Fibroblast of skin of back (primary cell): ENCODE results near the gene WDR86.
A peak's percentile ranks its signal among the peaks of the same experiment; 100 is the strongest.

Experiments used
- DNase-seq: peaks from one replicate; pipeline ENCODE4 v3.0.0-alpha.2; 2013

WDR86 gene

DNA sequence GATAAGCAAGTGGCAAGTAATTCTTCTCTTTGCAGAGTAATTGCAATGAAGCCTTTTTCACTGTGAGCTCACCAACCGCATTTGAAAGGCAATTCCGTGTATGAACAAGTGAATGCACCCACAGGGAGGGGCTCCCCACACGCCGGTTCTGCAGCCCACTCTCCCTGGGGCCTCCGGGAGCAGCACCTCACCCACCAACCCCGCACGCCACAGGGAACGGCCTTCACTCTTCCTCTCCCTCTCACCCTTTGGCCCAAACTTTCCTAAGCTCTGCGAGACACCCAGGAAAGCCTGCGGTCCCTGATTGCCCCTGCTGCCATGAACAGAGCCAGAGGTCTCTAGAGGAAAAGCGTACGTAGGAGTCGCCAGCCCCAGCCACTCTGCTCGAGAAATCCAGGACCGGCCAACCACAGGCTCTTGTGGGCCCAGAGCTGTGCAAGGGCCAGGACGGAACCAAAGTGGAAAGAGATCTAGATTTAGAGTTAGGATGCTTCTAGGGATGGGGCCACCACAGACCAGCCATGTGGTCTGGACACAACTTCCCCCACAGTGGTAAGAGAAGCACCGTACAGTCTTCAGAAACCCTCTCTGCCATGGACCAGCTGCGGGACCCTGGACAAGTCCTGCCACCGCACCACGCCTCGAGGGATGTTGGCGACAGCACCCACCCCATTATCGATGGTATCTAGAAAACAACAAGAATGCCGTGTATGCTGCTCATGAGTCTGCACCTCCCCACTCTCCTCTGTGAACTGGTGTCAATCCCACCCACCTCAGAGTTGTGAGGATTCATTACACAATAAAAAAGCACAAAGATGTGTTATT is 3.6 kb downstream of the WDR86 start:
- no peak for DNase-seq

DNA sequence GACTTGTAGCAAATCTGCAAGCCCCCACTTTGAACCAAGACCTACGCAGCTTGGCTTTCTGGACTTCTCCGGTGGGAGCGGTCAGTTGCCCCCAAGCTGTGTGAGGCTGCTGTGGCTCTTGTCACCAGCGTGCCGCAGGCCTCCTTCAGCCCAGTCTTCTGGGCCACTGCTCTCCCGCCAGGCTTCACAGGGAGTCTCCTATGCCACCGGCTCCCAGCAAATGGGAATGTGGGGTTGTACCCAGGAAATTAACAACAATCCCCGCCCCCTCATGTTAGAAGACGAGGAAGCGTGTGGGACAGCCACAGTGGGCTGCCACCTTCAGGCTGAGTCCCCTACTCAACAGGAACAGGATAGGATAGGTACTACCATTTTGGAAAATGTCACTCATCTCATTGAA is 4.2 kb downstream of the WDR86 start:
- no peak for DNase-seq

DNA sequence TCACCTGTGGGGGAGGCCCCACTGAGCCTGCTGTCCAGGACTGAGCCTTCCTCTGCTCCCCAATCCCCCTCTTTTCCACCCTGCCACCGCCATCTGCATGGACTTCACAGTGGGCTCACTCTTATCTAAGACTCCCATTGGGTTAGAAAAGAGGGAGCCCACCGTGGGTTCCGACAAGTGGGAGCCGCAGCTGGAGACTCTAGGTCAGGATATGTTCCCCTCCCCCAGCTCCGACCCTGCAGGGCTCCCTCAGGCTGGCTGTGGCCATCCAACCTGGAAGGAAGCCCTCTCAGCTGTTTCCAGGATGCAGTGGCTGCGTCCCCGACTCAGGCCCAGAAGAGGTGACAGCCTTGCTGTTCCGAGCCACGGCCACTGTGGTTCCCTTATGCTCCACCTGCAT is 4.8 kb downstream of the WDR86 start:
- DNase-seq, result no peak

DNA sequence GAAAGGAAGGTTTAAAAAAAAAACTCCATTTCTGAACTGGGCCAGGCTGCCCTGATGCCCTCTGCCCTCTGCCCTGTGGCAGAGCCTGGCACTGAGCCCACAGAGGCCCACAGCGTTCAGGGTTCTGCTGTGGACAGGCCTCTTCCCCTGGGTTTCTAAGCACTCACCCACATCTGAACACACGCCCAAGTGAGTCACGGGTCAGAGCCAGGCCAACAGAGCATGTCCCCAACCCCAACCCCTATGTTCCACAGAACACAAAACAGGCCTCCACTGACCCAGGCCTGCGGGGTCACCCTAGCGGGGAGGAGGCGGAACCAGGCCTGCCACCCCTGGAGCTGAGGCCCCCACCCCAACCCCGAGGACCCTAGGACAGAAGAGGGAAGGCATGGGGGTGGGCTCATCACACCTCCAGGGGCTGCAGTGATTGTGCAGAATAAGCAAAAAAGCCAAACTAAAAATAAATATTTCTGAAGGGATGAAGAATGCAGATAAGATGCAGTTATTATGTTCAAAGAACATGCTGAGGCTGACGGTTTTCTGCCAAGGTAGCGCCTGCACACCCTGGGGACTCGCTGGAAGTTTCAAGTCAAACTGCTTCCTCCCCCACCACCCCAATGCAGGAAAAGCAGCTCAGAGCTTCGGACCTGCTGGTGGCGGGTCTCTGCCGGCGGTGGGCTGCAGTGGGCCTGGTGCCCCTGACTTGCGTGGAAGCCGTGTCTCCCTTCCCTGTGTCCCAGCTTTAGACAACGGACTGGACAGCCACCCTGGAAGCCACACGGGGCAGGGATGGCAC is 5.4 kb downstream of the WDR86 start:
- peak; percentile 44 for DNase-seq

DNA sequence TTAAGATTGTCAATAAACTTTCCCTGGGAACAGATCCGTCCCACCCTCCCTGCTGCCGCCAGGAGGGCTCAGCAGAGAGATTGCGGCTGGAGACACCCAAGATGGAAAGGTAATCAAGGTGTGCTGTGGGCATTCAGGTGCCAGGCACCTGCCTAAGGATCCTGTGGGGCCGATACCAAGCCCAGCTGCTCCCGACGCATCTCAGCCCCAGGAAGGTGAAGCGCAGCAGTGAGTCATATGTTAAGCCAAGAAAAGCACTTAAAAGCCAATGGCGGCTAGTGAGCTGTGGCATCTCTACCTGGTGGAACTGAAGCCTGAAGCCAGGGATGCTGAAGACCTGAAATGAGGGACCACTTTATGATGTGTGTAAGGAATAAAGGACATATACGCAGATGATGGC is 6.1 kb downstream of the WDR86 start:
- no peak for DNase-seq

DNA sequence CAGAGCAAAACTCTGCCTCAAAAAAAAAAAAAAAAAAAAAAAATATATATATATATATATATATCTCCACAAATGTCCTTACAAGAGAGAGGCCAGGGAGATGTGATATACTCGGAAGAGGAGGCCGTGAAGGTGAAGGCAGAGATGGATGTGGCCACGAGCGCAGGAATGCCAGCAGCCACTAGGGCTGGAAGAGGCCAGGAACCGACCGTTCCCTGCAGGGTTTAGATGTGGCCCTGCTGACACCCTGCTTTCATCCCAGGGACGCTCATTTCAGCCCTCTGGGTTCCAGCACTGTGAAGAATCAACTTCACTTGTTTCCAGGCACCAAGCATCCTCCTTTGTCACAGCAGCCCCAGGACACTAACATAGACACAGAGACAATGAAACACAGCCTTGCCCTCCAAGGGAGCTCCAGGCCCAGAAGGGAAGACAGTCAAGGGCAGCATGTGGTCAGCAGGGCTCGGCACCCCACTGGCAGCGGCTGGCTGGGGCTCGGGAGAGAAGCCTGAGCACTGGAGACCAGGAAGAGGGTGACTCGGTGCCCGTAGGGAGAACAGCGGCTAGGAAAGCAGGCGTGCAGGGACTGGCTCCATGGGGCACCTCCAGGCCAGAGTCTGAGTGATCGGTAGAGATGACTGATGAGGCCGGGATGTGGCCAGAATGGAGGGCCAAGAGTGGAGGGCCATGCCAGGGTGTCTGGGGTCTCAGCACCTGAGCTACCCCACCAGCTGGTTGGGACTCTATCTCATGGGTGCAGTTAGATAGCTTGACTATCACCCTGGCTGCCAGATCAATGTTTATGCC is 7.6 kb downstream of the WDR86 start:
- no peak for DNase-seq

DNA sequence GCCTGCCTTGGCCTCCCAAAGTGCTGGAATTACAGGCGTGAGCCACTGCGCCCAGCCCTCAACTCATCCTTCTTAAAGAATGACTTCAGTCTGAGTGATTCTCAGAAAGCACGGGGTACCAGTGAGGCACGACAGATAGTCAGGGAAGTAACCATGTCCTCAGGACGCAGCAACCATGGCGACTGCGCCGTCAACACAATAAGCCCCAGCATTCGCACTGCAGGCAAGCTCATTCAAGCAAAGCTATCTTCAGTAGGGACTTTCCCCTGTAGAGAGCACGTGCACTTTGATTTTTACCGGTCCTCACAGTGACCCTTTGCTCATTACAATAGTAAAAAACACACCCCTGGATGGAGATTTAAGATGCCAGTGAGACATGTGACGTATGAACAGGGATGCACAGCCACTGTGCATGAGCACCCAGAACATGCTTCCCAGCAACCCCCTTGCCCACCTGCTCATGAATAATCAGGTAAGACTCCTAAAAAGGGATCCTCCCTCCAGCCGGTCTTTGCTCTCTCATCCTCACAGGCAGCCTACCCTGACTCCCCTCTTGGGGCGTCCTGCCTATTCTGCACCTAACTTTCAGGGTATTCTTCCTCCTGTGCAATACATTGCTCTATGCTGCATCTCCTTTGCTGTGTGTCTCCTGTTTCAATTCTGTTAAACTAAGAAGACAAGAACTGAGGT is 9.1 kb downstream of the WDR86 start:
- no peak for DNase-seq

DNA sequence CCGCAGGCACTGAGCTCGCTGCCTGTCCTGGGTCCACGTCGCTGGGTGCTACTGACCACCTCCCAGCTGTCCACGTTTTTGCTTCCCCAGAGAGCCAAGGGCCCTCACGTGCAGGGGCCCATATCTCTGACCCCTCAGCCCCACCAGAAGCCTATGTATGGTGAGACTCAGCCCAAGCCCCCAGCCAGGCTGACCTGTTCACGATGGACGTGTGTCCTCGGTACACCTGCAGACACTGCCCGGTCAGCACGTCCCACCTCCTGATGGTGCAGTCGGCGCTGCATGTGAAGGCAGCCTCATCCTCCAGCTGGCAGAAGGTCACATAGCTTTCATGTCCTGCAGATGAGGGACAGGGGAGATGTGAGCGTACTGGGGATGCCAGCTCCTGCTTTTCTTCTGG is 9.9 kb downstream of the WDR86 start:
- no peak for DNase-seq

DNA sequence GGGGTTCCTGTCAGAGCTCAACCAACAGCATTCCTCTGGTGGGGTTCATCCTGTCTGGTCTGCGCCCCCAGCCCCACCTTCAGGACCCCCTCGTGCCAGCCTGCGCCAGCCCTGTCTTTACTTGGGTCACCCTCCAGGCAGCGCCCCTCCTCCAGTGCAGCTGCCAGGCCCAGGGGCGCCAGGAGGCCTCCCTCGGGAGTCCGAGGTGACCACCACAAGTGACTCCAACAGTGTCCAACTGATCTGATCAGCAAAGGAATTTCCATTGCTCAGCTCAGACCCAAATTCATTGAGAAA is 10.6 kb downstream of the WDR86 start:
- no peak for DNase-seq

DNA sequence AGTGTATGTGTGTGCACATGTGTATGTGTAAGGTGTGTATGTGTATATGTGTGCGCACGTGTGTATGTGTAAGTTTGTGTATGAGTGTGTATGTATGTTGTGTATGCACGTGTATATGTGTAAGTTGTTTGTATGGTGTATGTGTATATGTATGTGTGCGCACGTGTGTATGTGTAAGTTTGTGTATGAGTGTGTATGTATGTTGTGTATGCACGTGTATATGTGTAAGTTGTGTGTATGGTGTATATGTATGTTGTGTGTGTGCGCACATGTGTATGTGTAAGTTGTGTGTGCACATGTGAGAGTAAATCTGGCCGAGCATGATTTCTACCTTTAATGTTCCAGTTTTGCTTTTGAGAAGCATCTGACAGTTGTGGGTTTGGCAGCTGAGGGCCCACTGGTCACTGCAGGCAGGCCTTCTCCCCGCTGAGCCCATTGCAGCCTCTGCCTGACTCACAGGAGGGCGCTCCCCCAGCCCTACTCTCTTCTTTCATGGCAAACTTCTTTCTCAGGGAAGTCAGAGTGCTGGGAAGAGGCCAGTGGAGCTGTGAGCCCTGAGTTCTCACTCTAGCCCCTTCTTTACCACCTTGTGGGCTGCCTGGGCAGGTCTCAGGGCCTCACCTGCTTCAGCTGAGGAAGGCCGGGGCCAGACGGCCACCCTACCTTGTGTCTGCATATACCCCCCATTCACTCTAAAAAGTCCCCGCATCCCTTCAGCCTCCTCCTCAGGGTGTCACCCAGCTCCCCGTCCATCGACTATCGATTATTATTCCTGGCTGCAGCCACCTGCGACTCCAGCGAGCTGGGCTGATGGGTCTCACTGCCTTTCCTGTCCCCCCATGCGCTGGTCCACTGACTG is 11.2 kb downstream of the WDR86 start:
- no peak for DNase-seq

DNA sequence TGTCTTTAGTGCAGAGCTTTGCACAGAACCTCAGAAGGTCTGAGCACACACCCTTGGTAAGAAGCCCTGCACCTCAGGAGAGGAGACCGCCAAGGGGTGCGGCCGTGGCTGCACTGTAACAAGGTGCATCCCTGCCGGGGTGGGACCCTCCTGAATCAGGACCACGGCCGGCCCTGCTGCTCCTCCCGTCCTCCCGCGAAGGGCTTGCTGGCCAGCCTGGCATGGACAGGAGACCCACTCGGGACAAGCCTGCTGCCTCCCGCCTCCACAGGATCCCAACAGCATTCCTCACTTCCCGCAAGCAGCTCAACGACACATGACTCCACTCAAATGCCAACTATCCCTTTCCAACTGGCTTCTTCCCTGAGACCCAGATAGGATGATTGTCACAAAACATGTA is 12.8 kb downstream of the WDR86 start:
- DNase-seq, result no peak

DNA sequence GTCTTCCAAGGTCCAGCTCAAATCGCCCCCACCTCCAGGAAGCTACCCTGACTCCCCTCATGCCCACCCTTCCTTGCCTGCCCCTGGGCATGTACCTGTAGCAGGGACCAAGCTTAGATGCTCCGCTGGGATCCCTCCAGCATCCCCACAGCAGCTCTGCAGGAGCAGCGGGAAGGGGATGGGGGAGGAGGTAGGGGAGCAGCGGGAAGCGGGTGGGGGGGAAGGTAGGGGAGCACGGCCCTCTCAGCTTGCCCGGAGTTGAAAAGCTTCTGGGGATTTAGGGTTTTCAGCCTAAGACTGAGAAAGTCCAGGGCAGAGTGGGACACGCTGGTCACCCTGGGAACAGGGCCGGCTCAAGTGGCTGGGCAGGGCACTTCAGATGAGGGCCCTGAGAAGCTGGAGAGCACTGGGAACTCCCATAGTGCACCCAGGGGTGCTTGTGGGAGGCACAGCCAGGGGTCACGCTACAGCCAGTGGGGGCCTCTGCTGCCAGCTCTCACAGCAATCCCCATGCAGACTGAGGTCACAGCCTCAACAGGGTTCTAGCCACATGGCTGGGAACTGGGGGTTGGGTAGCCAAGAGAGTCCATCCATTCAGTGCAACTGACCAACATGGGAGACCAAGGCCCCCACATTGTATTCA is 13.4 kb downstream of the WDR86 start:
- DNase-seq, result no peak

DNA sequence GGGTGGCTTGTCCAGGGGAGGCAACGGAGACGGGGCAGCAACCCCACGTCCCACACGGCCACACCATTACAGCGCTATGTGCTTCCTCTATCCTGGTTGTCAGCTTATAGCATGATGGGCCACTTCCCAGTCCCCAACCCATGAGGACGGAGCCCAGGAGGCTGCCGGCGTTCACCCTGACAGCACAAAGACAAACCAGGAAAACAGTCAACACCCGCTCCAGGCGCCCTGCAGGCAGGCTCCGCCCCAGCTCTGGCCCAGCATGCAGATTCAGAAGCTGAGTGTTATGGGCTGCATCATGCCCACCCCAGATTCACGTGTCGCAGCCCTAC is 14.8 kb downstream of the WDR86 start:
- no peak for DNase-seq

DNA sequence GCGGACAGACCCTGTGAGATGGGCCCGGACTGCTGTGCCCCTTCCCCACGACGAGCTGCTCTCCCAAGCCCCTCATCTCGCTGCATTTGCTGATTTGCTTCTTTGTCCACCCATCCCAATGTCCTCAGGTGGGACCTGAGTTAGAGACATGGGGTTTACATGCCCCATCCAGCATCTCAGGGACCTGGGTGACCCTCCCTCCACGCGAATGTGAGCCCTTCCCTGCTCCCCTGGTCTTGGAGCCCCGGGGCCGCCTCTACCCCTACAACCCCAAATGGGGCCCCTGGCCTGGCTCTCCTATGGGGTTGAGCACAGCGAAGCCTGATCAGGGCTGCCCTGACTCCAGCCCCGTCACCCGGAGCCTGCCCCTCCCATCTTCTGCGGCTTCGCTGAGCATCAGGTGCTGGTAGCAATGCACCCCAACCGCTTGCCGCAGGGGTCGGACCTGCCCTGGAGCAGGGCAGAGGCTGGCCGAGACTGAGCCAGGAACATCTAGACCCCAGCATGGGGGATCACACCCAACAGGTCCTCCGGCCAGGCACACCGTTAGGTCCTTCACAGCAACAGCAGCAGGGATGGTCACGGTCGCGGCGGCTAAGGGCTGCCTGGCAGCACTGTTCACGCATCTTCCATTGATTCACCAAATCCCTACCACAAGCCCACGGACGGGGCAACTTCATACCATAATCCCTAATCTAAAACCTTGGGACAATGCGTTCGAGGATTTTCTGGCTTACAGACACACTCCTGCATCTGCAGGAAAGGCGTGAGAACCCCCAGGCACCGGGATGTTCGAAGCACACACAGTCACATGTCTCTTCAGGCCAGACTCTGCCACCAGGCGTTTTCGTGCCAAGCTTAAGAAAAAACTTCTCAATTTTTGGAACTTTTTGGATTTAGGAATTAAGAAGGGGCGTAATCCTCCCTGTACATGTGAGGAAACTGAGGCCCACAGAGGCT is 15.5 kb downstream of the WDR86 start:
- DNase-seq, result no peak

DNA sequence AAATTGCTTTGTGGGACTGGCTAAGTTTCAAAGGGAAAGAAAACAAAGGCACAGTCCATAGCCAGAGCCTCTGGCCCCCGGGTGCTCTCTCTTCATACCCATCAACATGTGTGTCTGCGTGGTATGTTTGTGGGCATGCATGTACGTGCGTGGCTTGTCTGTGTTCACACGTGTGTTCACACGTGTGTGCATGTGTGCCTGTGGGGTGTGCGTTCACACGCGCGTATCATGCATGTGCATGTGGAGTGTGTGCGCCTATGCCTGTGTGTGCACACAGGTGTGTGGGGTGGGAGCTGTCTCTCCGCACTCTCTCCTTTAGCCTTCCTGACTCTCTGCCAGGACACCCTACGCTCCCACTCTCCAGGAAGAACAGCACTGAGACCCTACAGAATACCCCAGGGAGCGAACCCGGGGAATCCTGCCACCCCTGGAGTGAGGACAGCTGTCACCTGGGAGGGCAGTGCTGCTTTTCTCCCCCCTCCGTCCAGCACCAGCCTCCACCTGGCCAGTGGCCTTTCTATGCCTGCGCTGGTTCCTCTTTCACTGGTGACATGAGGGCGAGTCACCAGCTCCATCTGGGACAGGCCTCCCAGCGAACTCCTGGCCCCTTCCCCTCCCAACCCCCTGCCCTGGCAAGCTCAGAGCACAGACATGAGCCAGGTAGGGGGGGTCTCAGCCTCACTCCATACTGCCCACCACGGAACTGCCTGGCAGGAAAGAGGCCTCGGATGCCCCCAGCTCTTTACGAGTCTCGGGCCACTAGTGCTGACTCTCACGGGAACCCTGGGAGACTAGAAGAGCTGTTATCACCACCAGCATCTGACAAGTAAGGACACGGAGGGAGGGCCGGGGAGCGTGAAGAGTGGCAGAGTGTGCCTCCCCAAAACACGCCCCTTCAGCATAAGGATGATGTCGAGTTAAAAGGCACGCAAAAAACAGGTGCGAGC is 16.5 kb downstream of the WDR86 start:
- no peak for DNase-seq

DNA sequence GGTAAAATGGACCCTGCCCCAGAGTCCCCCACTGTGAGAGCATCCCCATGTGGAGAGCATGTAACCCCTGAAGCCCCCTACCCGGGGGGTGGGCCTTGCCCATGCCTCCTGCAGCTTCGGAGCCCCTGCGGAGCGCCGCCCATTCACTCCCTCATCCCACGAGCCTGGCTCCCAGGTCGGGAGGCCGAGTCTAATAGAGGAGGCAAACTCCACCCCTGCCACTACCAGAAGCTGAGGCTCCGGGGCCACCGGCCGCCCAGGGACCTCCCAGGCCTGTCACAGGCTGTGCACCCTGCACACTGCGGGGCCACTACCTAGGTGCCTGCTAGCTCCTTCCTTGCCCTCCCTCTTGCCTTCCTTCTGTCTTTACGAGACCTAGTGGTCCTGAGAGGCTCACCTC is 17.4 kb downstream of the WDR86 start:
- DNase-seq, result no peak

DNA sequence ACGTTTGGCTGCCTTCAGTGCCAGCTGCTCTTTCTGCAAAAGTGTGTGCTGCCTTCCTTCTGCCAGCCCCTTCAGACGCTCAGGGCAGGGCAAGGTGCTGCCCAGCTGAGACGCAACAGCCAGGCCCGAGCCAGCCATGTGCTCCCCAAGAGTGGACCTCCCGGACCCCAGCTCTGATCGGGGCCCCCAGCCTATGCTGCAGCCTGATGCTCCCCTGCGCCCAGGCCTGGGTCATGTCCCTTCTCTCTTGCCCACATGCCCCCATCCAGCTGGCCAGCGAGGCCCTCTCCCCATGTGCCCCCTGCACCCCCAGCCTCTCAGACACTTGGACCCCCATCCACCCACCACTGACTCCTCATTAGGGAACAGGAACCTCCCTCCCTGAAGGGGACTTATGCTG is 17.8 kb downstream of the WDR86 start:
- no peak for DNase-seq

DNA sequence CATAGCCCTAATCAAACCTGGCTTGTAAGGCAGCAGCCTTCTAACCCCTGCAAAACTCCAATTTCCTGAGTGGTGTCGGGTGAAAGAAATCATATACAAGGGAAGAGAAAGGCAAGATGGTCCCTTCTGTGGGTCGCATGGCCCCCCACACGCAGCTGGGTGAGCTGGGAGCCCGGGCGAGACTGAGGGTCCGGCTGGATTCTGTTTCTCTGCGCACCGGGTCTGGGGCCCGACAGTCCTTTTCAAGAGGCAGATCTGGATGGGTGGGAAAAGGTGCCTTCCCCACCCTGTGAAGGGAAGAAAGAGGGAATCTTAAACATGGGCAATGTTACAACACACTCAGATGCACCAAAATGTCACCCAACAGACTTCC is 18.5 kb downstream of the WDR86 start:
- DNase-seq, result no peak
